HepG2 (cell line): ENCODE data around the gene CHL1. TPM values are rescaled to one million over a fixed set of nuclear protein-coding genes. Genes with fewer than 3 reads are reported as not detected.

ENCODE experiments used
- CHD2 ChIP-seq: IDR thresholded peaks from 2 replicates; pipeline ENCODE4 v1.6.1; 2011; ENCODE audit warnings: low read depth, low read length, improper control_type of control experiment
- DPF2 ChIP-seq: sonication (generic); formaldehyde crosslinking; IDR thresholded peaks from 2 replicates; pipeline ENCODE4 v1.4.0; 2020; ENCODE audit warnings: mild to moderate bottlenecking, low read depth, missing genetic modification reagents, borderline replicate concordance
- ELF4 ChIP-seq: sonication (generic); formaldehyde crosslinking; IDR thresholded peaks from 2 replicates; pipeline ENCODE4 v1.5.0; 2020; ENCODE audit warnings: missing genetic modification reagents, mild to moderate bottlenecking, moderate library complexity, borderline replicate concordance
- FOSL2 ChIP-seq: sonication (generic); formaldehyde crosslinking; IDR thresholded peaks from 2 replicates; pipeline ENCODE4 v1.4.0; 2020; ENCODE audit warnings: missing genetic modification reagents
- FOXJ3 ChIP-seq: sonication (generic); formaldehyde crosslinking; IDR thresholded peaks from 2 replicates; pipeline ENCODE4 v1.4.0; 2020; ENCODE audit warnings: missing genetic modification reagents, mild to moderate bottlenecking, borderline replicate concordance
- MAFK ChIP-seq, 2 experiments: IDR thresholded peaks in 1 of 2; conservative IDR thresholded peaks in 1 of 2; 2 replicates each; pipeline ENCODE4 v1.6.1; 2011; ENCODE audit warnings: improper control_type of control experiment in 2 of 2, low read length in 2 of 2
- MIER3 ChIP-seq: IDR thresholded peaks from 2 replicates; pipeline ENCODE4 v1.6.1; 2016; ENCODE audit warnings: missing compliant biosample characterization, borderline replicate concordance
- NONO ChIP-seq, 2 experiments: fragments of 450-650 bp in 1 of 2; sonication (generic) in 1 of 2; formaldehyde crosslinking in 1 of 2; IDR thresholded peaks in 1 of 2; conservative IDR thresholded peaks in 1 of 2; 2 replicates each; pipeline versions ENCODE4 v1.6.1 to v1.8.0; 2017 to 2022; ENCODE audit warnings: mild to moderate bottlenecking in 1 of 2, missing genetic modification reagents in 1 of 2, moderate library complexity in 1 of 2
- RFX3 ChIP-seq: IDR thresholded peaks from 2 replicates; pipeline ENCODE4 v1.6.1; 2016; ENCODE audit warnings: missing biosample characterization, missing genetic modification reagents
- SNRNP70 ChIP-seq: fragments of 200-400 bp; formaldehyde crosslinking; IDR thresholded peaks from 2 replicates; pipeline ENCODE4 v1.6.1; 2017; ENCODE audit warnings: mild to moderate bottlenecking, low read depth, low read length, moderate library complexity
- SP5 ChIP-seq: IDR thresholded peaks from 2 replicates; pipeline ENCODE4 v1.6.1; 2016; ENCODE audit warnings: low read depth, borderline replicate concordance
- TARDBP ChIP-seq: sonication (generic); formaldehyde crosslinking; IDR thresholded peaks from 2 replicates; pipeline ENCODE4 v1.8.0; 2022; ENCODE audit warnings: mild to moderate bottlenecking, missing genetic modification reagents
- TBX3 ChIP-seq: fragments of 450-650 bp; IDR thresholded peaks from 2 replicates; pipeline ENCODE4 v1.6.1; 2017; ENCODE audit warnings: antibody characterized with exemption, mild to moderate bottlenecking, inconsistent platforms, borderline replicate concordance
- TCF7L2 ChIP-seq: IDR thresholded peaks from 2 replicates; pipeline ENCODE4 v1.6.1; 2011; ENCODE audit warnings: mild to moderate bottlenecking, low read depth, low read length, moderate library complexity
- YEATS2 ChIP-seq: sonication (generic); formaldehyde crosslinking; IDR thresholded peaks from 2 replicates; pipeline ENCODE4 v1.4.0; 2020; ENCODE audit warnings: missing genetic modification reagents, borderline replicate concordance
- ZNF652 ChIP-seq: IDR thresholded peaks from 2 replicates; pipeline ENCODE4 v1.6.1; 2016; ENCODE audit warnings: low read depth, borderline replicate concordance
- polyA plus RNA-seq, 8 experiments: library from polyadenylated mRNA; depleted of rRNA in 3 of 8; stranded (reverse) in 7 of 8; unstranded in 1 of 8; fragments of >200 nt; fragmentation: Illumina TruSeq in 4 of 8; extraction: Trizol in 4 of 8; gene quantifications; 2 replicates each; pipeline versions ENCODE4 v1.2.1 to v1.2.3, GENCODE V29; 2011 to 2016; ENCODE audit warnings: low read depth in 4 of 8, missing spikeins in 1 of 8, mixed read lengths in 1 of 8; ENCODE audit not compliant: insufficient read depth in 1 of 8
- total RNA-seq, 5 experiments: library from RNA; depleted of rRNA; stranded (reverse); fragments of >200 nt; fragmentation: Illumina TruSeq; extraction: Trizol; gene quantifications; 2 replicates each; pipeline ENCODE4 v1.2.3, GENCODE V29; 2016; ENCODE audit warnings: low read depth in 1 of 5
- TF ChIP-seq, protein P1 (sequence below): sonication (generic); formaldehyde crosslinking; IDR thresholded peaks from 2 replicates; pipeline ENCODE4 v1.4.0; 2020; ENCODE audit warnings: missing genetic modification reagents, borderline replicate concordance
- TF ChIP-seq, protein P2 (sequence below): sonication (generic); formaldehyde crosslinking; IDR thresholded peaks from 2 replicates; pipeline ENCODE4 v1.4.0; 2020; ENCODE audit warnings: missing genetic modification reagents
- TF ChIP-seq, protein P3 (sequence below): IDR thresholded peaks from 2 replicates; pipeline ENCODE4 v1.6.1; 2016; ENCODE audit warnings: mild to moderate bottlenecking
- TF ChIP-seq, protein P4 (sequence below): sonication (generic); formaldehyde crosslinking; IDR thresholded peaks from 2 replicates; pipeline ENCODE4 v1.5.0; 2020; ENCODE audit warnings: missing genetic modification reagents

Gene CHL1
- total and polyA plus RNA-seq, 2 of the 13 experiments (the other 11 are each of a cell fraction or from before 2014, with no cell fraction given): not detected

DNA sequence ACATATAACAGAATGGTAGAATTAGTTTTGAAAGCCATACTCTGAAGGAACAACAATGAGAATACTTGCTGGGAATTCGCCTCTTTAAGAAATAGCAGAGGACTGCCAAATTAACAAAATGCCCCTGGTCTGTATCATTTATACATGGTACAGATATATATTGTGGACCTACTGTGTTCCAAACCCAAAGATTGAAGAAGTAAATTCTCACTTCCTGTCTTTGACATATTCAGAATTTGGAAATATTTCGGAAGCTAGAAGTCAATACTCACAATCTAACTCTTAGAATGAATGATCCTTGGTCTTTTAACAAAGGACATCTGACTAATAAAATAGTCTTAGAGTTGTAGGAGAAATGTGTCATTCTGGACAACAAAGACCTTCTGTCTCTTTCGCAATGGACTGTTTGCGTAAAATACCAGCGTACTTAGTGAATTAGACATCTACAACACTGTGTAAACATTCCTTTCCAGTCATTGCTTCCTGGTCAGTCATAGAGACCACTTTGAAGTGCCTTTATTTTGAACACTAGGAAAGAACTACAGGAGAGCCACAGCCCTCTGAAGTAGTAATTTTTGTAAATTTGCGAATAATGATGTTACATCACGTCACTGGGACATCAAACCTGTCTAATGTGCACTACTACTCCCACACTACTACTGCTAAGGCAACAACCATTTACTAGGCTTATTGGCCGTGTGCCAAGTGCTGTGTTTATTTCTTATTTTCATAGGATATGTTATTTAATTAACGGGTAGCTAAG is 68.0 kb downstream of the CHL1 start (continued):
- TF ChIP-seq, protein P1, sequence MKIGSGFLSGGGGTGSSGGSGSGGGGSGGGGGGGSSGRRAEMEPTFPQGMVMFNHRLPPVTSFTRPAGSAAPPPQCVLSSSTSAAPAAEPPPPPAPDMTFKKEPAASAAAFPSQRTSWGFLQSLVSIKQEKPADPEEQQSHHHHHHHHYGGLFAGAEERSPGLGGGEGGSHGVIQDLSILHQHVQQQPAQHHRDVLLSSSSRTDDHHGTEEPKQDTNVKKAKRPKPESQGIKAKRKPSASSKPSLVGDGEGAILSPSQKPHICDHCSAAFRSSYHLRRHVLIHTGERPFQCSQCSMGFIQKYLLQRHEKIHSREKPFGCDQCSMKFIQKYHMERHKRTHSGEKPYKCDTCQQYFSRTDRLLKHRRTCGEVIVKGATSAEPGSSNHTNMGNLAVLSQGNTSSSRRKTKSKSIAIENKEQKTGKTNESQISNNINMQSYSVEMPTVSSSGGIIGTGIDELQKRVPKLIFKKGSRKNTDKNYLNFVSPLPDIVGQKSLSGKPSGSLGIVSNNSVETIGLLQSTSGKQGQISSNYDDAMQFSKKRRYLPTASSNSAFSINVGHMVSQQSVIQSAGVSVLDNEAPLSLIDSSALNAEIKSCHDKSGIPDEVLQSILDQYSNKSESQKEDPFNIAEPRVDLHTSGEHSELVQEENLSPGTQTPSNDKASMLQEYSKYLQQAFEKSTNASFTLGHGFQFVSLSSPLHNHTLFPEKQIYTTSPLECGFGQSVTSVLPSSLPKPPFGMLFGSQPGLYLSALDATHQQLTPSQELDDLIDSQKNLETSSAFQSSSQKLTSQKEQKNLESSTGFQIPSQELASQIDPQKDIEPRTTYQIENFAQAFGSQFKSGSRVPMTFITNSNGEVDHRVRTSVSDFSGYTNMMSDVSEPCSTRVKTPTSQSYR (CRISPR knock-in tag): peak; percentile 64; the same call in 1 of the 2 replicates
- TF ChIP-seq NONO (IDR thresholded peaks at IDR 0.05) (no peak), NONO (CRISPR knock-in tag; conservative IDR thresholded peaks at IDR 0.05) (peak; percentile 57; the same call in 1 of the 2 replicates), MAFK (conservative IDR thresholded peaks at IDR 0.05 in 1 of 2, IDR thresholded peaks at IDR 0.05 in 1 of 2; ENCODE audit: low read length in 2 of 2) (0 out of 4 replicates have a peak, but pooled peaks of 1 of the 2 experiments have one; percentile 1), ELF4 (CRISPR knock-in tag) (peak; percentile 80; the same call in 1 of the 2 replicates), FOXJ3 (CRISPR knock-in tag) (peak; percentile 97; the same call in 1 of the 2 replicates), FOSL2 (CRISPR knock-in tag) (peak; percentile 95), TARDBP (CRISPR knock-in tag) (peak; percentile 96), SP5 (peak; percentile 62; the same call in 1 of the 2 replicates), YEATS2 (peak; percentile 66; the same call in 1 of the 2 replicates), TCF7L2 (peak; percentile 81; the same call in 1 of the 2 replicates), MIER3 (peak; percentile 98), CHD2 (no peak), RFX3 (CRISPR knock-in tag) (no peak), ZNF652 (CRISPR knock-in tag) (peak; percentile 62; the same call in 1 of the 2 replicates), SNRNP70 (no peak), TBX3 (peak; percentile 86), DPF2 (CRISPR knock-in tag) (peak; percentile 90)
- TF ChIP-seq, protein P2, sequence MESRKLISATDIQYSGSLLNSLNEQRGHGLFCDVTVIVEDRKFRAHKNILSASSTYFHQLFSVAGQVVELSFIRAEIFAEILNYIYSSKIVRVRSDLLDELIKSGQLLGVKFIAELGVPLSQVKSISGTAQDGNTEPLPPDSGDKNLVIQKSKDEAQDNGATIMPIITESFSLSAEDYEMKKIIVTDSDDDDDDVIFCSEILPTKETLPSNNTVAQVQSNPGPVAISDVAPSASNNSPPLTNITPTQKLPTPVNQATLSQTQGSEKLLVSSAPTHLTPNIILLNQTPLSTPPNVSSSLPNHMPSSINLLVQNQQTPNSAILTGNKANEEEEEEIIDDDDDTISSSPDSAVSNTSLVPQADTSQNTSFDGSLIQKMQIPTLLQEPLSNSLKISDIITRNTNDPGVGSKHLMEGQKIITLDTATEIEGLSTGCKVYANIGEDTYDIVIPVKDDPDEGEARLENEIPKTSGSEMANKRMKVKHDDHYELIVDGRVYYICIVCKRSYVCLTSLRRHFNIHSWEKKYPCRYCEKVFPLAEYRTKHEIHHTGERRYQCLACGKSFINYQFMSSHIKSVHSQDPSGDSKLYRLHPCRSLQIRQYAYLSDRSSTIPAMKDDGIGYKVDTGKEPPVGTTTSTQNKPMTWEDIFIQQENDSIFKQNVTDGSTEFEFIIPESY (CRISPR knock-in tag): no peak
- TF ChIP-seq, protein P3, sequence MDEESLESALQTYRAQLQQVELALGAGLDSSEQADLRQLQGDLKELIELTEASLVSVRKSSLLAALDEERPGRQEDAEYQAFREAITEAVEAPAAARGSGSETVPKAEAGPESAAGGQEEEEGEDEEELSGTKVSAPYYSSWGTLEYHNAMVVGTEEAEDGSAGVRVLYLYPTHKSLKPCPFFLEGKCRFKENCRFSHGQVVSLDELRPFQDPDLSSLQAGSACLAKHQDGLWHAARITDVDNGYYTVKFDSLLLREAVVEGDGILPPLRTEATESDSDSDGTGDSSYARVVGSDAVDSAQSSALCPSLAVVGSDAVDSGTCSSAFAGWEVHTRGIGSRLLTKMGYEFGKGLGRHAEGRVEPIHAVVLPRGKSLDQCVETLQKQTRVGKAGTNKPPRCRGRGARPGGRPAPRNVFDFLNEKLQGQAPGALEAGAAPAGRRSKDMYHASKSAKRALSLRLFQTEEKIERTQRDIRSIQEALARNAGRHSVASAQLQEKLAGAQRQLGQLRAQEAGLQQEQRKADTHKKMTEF (CRISPR knock-in tag): peak; percentile 99
- TF ChIP-seq, protein P4, sequence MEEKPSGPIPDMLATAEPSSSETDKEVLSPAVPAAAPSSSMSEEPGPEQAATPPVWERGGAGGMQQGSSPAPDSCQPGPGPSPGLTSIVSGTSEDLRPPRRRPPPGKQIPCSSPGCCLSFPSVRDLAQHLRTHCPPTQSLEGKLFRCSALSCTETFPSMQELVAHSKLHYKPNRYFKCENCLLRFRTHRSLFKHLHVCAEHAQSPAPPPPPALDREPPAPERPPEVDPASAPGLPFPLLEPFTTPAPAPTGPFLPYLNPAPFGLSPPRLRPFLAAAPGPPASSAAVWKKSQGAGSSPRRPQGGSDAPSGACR (CRISPR knock-in tag): peak; percentile 66; the same call in 1 of the 2 replicates
